ENCODE results near the gene IFNK.
"Not testable (repeated sequence)": the region's sequence is repeated elsewhere in the genome, so short reads cannot be mapped to it uniquely, and the experiment has no call there.

DNA sequence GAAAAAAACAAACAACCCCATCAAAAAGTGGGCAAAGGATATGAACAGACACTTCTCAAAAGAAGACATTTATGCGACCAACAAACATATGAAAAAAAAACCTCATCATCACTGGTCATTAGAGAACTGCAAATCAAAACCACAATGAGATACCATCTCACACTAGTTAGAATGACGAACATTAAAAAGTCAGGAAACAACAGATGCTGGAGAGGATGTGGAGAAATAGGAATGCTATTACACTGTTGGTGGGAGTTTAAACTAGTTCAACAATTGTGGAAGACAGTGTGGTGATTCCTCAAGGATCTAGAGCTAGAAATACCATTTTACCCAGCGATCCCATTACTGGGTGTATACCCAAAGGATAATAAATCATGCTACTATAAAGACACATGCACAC, 23.2 kb upstream of the IFNK start:
- not testable (repeated sequence) for TF ChIP-seq POLR2A, POLR2AphosphoS5 (IDR thresholded peaks at IDR 0.05)
- TF ChIP-seq, protein P1, sequence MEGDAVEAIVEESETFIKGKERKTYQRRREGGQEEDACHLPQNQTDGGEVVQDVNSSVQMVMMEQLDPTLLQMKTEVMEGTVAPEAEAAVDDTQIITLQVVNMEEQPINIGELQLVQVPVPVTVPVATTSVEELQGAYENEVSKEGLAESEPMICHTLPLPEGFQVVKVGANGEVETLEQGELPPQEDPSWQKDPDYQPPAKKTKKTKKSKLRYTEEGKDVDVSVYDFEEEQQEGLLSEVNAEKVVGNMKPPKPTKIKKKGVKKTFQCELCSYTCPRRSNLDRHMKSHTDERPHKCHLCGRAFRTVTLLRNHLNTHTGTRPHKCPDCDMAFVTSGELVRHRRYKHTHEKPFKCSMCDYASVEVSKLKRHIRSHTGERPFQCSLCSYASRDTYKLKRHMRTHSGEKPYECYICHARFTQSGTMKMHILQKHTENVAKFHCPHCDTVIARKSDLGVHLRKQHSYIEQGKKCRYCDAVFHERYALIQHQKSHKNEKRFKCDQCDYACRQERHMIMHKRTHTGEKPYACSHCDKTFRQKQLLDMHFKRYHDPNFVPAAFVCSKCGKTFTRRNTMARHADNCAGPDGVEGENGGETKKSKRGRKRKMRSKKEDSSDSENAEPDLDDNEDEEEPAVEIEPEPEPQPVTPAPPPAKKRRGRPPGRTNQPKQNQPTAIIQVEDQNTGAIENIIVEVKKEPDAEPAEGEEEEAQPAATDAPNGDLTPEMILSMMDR (IDR thresholded peaks at IDR 0.05 in 8 of 11, conservative IDR thresholded peaks at IDR 0.05 in 3 of 11): not testable (repeated sequence)

All from spleen (tissue), 7 donors.